ENCODE data around the gene EVI5.

DNA sequence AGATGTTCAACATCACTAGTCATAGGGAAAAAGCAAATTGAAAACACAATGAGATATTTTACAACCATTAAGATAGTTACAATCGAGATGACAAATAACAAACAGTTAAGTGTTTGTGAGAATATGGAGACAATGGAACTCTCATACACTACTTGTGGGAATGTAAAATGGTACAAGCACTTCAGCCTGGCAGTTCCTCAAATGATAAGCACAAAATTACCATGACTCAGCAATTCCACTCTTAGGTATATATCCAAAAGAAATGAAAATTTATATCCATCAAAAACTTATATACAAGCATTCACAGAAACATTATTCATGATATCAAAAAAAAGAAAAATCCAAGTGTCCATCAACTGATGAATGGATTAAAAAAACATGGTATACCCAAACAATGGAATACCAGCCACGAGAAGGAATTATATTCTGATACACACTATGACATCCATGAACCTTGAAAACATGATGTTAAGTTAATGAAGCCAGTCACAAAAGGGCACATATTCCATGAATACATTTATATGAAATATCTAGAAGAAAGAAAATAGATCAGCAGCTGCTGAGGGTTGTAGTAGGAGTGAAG lies 76.4 kb downstream of the EVI5 start:
- TF ChIP-seq, protein P1, sequence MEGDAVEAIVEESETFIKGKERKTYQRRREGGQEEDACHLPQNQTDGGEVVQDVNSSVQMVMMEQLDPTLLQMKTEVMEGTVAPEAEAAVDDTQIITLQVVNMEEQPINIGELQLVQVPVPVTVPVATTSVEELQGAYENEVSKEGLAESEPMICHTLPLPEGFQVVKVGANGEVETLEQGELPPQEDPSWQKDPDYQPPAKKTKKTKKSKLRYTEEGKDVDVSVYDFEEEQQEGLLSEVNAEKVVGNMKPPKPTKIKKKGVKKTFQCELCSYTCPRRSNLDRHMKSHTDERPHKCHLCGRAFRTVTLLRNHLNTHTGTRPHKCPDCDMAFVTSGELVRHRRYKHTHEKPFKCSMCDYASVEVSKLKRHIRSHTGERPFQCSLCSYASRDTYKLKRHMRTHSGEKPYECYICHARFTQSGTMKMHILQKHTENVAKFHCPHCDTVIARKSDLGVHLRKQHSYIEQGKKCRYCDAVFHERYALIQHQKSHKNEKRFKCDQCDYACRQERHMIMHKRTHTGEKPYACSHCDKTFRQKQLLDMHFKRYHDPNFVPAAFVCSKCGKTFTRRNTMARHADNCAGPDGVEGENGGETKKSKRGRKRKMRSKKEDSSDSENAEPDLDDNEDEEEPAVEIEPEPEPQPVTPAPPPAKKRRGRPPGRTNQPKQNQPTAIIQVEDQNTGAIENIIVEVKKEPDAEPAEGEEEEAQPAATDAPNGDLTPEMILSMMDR (IDR thresholded peaks at IDR 0.05) = no peak
- no peak for TF ChIP-seq POLR2A (IDR thresholded peaks at IDR 0.05)

Data from adrenal gland (tissue), 5 donors.